Measurements from ENCODE around the gene P2RX4.

GRCh38 chr12:121264135-121264534 is 54.2 kb downstream of the P2RX4 start:
- TF ChIP-seq CTCF (IDR thresholded peaks at IDR 0.05): no peak
- TF ChIP-seq POLR2A (IDR thresholded peaks at IDR 0.05): no peak
- TF ChIP-seq EP300 (IDR thresholded peaks at IDR 0.05): no peak
